GM23338 (cell line): ENCODE measurements around the gene MT1F. TPM values are rescaled to one million over a fixed set of nuclear protein-coding genes. Genes with fewer than 3 reads are reported as not detected.

ENCODE experiments used
- ETS1 ChIP-seq: IDR thresholded peaks from 2 replicates; pipeline ENCODE4 v1.6.1; 2016; ENCODE audit warnings: antibody characterized with exemption
- EZH2phosphoT487 ChIP-seq: fragments of 200-600 bp; sonication (generic); IDR thresholded peaks from one replicate; pipeline ENCODE4 v1.8.1; 2018; ENCODE audit warnings: antibody characterized with exemption; ENCODE audit not compliant: unreplicated experiment
- NANOG ChIP-seq: IDR thresholded peaks from 2 replicates; pipeline ENCODE4 v1.6.1; 2016; ENCODE audit warnings: antibody characterized with exemption, borderline replicate concordance
- POLR2AphosphoS5 ChIP-seq: IDR thresholded peaks from 2 replicates; pipeline ENCODE4 v1.6.1; 2016; ENCODE audit warnings: antibody characterized with exemption, low read depth
- REST ChIP-seq: IDR thresholded peaks from one replicate; pipeline ENCODE4 v1.6.1; 2018; ENCODE audit warnings: antibody characterized with exemption; ENCODE audit not compliant: unreplicated experiment
- STAT1 ChIP-seq: IDR thresholded peaks from one replicate; pipeline ENCODE4 v1.6.1; 2016; ENCODE audit warnings: antibody characterized with exemption; ENCODE audit not compliant: unreplicated experiment
- ZNF462 ChIP-seq: fragments of 250-450 bp; sonication (Bioruptor Pico); IDR thresholded peaks from 2 replicates; pipeline ENCODE4 v1.5.0; 2020; ENCODE audit warnings: mild to moderate bottlenecking, moderate library complexity
- polyA plus RNA-seq: library from polyadenylated mRNA; unstranded; fragments of >200 nt; fragmentation: Nextera tagmentation; extraction: Ambion mirVana; gene quantifications from 2 replicates; pipeline ENCODE4 v1.2.1, GENCODE V29; 2016
- total RNA-seq: library from RNA; depleted of rRNA; stranded (reverse); fragments of >200 nt; shearing (Covaris generic); gene quantifications from 2 replicates; pipeline ENCODE4 v1.2.3, GENCODE V29; 2014

Gene MT1F
- total and polyA plus RNA-seq, 2 experiments from 2014 or later, result 7.4 to 107 TPM

- TF ChIP-seq ZNF462 (CRISPR knock-in tag), result no peak
- TF ChIP-seq EZH2phosphoT487, result no peak
- TF ChIP-seq REST, result no peak
- TF ChIP-seq ETS1, result no peak
- TF ChIP-seq POLR2AphosphoS5, result no peak
- no peak for TF ChIP-seq STAT1
- no peak for TF ChIP-seq NANOG
Observed at GRCh38 chr16:56691885-56692284, 34.1 kb downstream of the MT1F start (continued).
